ENCODE results near the gene PIK3CB. TPM values are rescaled to one million over a fixed set of nuclear protein-coding genes. Genes with fewer than 3 reads are reported as not detected.

Gene PIK3CB
- total and polyA plus RNA-seq, 10 of the 15 experiments (the other 5 are each of a cell fraction or from before 2014, with no cell fraction given) = 5.0 to 18.4 (median 10.4) TPM

DNA sequence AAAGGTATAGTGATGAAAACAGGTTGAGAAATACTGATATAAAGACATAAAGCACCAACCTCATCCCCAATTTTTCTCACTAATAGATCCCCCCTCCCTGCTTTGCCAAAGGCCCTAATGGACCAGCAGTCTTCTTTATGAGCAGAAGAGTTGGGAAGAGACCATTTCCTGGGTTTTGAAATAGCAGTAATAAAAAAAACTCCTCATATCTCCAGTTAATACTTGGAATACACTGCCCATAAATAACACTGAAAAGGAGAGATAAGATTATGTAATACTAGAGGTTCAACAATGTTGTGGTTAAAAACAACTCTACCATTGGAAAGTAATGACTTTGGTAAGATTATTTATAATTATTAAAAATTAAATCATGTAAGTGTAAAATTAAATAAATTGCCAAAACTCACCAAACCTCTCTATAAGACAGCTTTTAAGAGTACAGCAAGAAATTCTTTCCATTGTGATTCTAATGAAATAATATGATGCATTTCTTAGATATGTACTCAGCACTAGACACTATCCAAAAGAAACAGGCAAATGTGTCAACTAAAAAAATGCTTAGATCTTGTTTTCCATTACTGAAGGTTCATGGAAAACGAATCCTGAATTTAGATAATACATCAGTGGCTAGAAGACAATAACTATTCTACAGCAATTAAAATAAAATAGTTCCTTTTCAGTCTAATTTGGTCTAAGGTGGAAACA, 137.9 kb downstream of the PIK3CB start:
- CTCF ChIA-PET = interaction anchor here (0.9 to 12.6 kb wide), 9 partner anchors 10 to 278 kb away, joined by 3 to 380 read pairs (median 6); partner anchors contain the start of gene CEP70
- 3% methylated on average over 1 of the region's 1 CpG for WGBS (ENCODE audit: insufficient coverage, insufficient replicate concordance, low lambda C conversion rate, missing lambda C conversion rate)
- H3K27me3 ChIP-seq (replicated peaks in 1 of 2; ENCODE audit: control insufficient read depth in 2 of 2, insufficient read depth in 2 of 2, low read length in 1 of 2) = no peaks in the 10 kb centered on the region
- no peak overlapping the region for H3K4me2 ChIP-seq (ENCODE audit: control insufficient read depth, insufficient read depth)
- DNase-seq (ENCODE audit: low read depth, low spot score) = no peak
- H4K20me1 ChIP-seq (ENCODE audit: control insufficient read depth, insufficient read depth) = no peaks in the 10 kb centered on the region
- no peak overlapping the region for H2AFZ ChIP-seq (ENCODE audit: control insufficient read depth, low read depth, low read length)
- POLR2A ChIA-PET = interaction anchor here (1.0 kb wide), 1 partner anchor 219 kb away, joined by 5 read pairs; no protein-coding TSS in a partner anchor
- RAD21 ChIA-PET (ENCODE audit: unreplicated experiment) = interaction anchor here (1.2 to 10.6 kb wide), 3 partner anchors 103 to 226 kb away, joined by 3 to 146 read pairs (median 13); partner anchors contain the start of gene CEP70
- no peak for FAIRE-seq
- in situ Hi-C loops (cut with MboI) = loop anchor here (5.0 kb wide), 1 partner anchor 220 kb away; no protein-coding TSS in a partner anchor
- no peaks in the 10 kb centered on the region; a peak in 1 of 4 replicates for H3K36me3 ChIP-seq (ENCODE audit: control insufficient read depth in 2 of 2, insufficient read depth in 2 of 2, low read length in 1 of 2)
- no peak for ATAC-seq
- no peaks in the 10 kb centered on the region for H3K9me3 ChIP-seq (replicated peaks; ENCODE audit: control insufficient read depth, insufficient read depth, low read length)
- intact Hi-C loops (cut with micrococcal nuclease; ENCODE audit: unreplicated experiment) = loop anchor here (5.0 kb wide), 1 partner anchor 220 kb away; no protein-coding TSS in a partner anchor
- BruUV-seq (replicated peaks) = no TSS peak
- no peaks in the 10 kb centered on the region for H3K4me1 ChIP-seq (ENCODE audit: control insufficient read depth, insufficient read depth, low read length)
- no peaks in the 10 kb centered on the region for H3K79me2 ChIP-seq (ENCODE audit: control insufficient read depth, insufficient read depth, low read length)
- H3K9ac ChIP-seq (ENCODE audit: control insufficient read depth, insufficient read depth, low read length) = no peak overlapping the region
- no peak overlapping the region for H3K4me3 ChIP-seq
- SMC1A ChIA-PET (ENCODE audit: uncharacterized antibody, unreplicated experiment) = interaction anchor here (2.0 to 9.7 kb wide), 4 partner anchors 102 to 226 kb away, joined by 6 to 76 read pairs (median 10); partner anchors contain the start of gene CEP70
- H3K27ac ChIP-seq (ENCODE audit: control insufficient read depth, insufficient read depth) = no peak overlapping the region
- TF ChIP-seq, protein P1, sequence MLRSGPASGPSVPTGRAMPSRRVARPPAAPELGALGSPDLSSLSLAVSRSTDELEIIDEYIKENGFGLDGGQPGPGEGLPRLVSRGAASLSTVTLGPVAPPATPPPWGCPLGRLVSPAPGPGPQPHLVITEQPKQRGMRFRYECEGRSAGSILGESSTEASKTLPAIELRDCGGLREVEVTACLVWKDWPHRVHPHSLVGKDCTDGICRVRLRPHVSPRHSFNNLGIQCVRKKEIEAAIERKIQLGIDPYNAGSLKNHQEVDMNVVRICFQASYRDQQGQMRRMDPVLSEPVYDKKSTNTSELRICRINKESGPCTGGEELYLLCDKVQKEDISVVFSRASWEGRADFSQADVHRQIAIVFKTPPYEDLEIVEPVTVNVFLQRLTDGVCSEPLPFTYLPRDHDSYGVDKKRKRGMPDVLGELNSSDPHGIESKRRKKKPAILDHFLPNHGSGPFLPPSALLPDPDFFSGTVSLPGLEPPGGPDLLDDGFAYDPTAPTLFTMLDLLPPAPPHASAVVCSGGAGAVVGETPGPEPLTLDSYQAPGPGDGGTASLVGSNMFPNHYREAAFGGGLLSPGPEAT (IDR thresholded peaks at IDR 0.05; ENCODE audit: low read depth) = no peak
- no peak for TF ChIP-seq NRF1 (conservative IDR thresholded peaks at IDR 0.05; ENCODE audit: low read depth, low read length)
- no peak for TF ChIP-seq YBX1 (IDR thresholded peaks at IDR 0.05)
- TF ChIP-seq, protein P2, sequence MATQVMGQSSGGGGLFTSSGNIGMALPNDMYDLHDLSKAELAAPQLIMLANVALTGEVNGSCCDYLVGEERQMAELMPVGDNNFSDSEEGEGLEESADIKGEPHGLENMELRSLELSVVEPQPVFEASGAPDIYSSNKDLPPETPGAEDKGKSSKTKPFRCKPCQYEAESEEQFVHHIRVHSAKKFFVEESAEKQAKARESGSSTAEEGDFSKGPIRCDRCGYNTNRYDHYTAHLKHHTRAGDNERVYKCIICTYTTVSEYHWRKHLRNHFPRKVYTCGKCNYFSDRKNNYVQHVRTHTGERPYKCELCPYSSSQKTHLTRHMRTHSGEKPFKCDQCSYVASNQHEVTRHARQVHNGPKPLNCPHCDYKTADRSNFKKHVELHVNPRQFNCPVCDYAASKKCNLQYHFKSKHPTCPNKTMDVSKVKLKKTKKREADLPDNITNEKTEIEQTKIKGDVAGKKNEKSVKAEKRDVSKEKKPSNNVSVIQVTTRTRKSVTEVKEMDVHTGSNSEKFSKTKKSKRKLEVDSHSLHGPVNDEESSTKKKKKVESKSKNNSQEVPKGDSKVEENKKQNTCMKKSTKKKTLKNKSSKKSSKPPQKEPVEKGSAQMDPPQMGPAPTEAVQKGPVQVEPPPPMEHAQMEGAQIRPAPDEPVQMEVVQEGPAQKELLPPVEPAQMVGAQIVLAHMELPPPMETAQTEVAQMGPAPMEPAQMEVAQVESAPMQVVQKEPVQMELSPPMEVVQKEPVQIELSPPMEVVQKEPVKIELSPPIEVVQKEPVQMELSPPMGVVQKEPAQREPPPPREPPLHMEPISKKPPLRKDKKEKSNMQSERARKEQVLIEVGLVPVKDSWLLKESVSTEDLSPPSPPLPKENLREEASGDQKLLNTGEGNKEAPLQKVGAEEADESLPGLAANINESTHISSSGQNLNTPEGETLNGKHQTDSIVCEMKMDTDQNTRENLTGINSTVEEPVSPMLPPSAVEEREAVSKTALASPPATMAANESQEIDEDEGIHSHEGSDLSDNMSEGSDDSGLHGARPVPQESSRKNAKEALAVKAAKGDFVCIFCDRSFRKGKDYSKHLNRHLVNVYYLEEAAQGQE (IDR thresholded peaks at IDR 0.05; ENCODE audit: low read depth, low read length) = no peak
- TF ChIP-seq RBBP5 (conservative IDR thresholded peaks at IDR 0.05) = no peak
- TF ChIP-seq, protein P3, sequence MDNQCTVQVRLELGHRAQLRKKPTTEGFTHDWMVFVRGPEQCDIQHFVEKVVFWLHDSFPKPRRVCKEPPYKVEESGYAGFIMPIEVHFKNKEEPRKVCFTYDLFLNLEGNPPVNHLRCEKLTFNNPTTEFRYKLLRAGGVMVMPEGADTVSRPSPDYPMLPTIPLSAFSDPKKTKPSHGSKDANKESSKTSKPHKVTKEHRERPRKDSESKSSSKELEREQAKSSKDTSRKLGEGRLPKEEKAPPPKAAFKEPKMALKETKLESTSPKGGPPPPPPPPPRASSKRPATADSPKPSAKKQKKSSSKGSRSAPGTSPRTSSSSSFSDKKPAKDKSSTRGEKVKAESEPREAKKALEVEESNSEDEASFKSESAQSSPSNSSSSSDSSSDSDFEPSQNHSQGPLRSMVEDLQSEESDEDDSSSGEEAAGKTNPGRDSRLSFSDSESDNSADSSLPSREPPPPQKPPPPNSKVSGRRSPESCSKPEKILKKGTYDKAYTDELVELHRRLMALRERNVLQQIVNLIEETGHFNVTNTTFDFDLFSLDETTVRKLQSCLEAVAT (IDR thresholded peaks at IDR 0.05) = no peak
- TF ChIP-seq MTA3 (IDR thresholded peaks at IDR 0.05; ENCODE audit: borderline replicate concordance, low read length) = no peak
- no peak for TF ChIP-seq ZNF217 (IDR thresholded peaks at IDR 0.05)
- TF ChIP-seq TCF7 (IDR thresholded peaks at IDR 0.05; ENCODE audit: borderline replicate concordance) = no peak
- TF ChIP-seq SIN3A (IDR thresholded peaks at IDR 0.05; ENCODE audit: low read depth, low read length) = no peak
- no peak for TF ChIP-seq SMC3 (IDR thresholded peaks at IDR 0.05; ENCODE audit: borderline replicate concordance, low read length)
- TF ChIP-seq POLR2AphosphoS2 (IDR thresholded peaks at IDR 0.05; ENCODE audit: low read depth, low read length) = no peak
- TF ChIP-seq, protein P4, sequence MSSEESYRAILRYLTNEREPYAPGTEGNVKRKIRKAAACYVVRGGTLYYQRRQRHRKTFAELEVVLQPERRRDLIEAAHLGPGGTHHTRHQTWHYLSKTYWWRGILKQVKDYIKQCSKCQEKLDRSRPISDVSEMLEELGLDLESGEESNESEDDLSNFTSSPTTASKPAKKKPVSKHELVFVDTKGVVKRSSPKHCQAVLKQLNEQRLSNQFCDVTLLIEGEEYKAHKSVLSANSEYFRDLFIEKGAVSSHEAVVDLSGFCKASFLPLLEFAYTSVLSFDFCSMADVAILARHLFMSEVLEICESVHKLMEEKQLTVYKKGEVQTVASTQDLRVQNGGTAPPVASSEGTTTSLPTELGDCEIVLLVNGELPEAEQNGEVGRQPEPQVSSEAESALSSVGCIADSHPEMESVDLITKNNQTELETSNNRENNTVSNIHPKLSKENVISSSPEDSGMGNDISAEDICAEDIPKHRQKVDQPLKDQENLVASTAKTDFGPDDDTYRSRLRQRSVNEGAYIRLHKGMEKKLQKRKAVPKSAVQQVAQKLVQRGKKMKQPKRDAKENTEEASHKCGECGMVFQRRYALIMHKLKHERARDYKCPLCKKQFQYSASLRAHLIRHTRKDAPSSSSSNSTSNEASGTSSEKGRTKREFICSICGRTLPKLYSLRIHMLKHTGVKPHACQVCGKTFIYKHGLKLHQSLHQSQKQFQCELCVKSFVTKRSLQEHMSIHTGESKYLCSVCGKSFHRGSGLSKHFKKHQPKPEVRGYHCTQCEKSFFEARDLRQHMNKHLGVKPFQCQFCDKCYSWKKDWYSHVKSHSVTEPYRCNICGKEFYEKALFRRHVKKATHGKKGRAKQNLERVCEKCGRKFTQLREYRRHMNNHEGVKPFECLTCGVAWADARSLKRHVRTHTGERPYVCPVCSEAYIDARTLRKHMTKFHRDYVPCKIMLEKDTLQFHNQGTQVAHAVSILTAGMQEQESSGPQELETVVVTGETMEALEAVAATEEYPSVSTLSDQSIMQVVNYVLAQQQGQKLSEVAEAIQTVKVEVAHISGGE (CRISPR knock-in tag; IDR thresholded peaks at IDR 0.05) = no peak
